OCI-LY3 (cell line): ENCODE results near the gene DEFB126.

Experiments used
- H2AFZ ChIP-seq: fragments of 200-600, 300-600 bp; shearing (Covaris generic); 2 replicates; pipeline ENCODE4 v1.6.0; 2014; ENCODE audit warnings: antibody characterized with exemption, low read depth, low read length
- H3K27ac ChIP-seq: fragments of 200-600, 300-600 bp; sonication (generic); 2 replicates; pipeline ENCODE4 v1.5.1; 2014; ENCODE audit warnings: mild to moderate bottlenecking, low read length, moderate library complexity, mixed read lengths
- H3K27me3 ChIP-seq: fragments of 200-600, 300-600 bp; sonication (generic); 2 replicates; pipeline ENCODE4 v1.6.1; 2014; ENCODE audit warnings: low read depth, low read length, mixed read lengths
- H3K36me3 ChIP-seq: fragments of 200-600, 300-600 bp; sonication (generic); replicated peaks from 2 replicates; pipeline ENCODE3; 2014; ENCODE audit warnings: low read depth, low read length, mixed read lengths
- H3K4me1 ChIP-seq: fragments of 300-600, 200-600 bp; sonication (generic); 2 replicates; pipeline ENCODE4 v1.6.1; 2014; ENCODE audit warnings: low read length, mixed read lengths
- H3K4me2 ChIP-seq: fragments of 200-600, 300-600 bp; sonication (generic); 2 replicates; pipeline ENCODE4 v1.6.1; 2014; ENCODE audit warnings: low read length, mixed read lengths
- H3K4me3 ChIP-seq: fragments of 300-600, 200-600 bp; sonication (generic); 2 replicates; pipeline ENCODE4 v1.5.1; 2014; ENCODE audit warnings: antibody characterized with exemption, mild to moderate bottlenecking, low read length, moderate library complexity
- H3K79me2 ChIP-seq: fragments of 300-600, 200-600 bp; shearing (Covaris generic); 2 replicates; pipeline ENCODE4 v1.6.1; 2014; ENCODE audit warnings: mild to moderate bottlenecking, low read length, mixed read lengths
- H3K9ac ChIP-seq: fragments of 300-600, 200-600 bp; shearing (Covaris generic); 2 replicates; pipeline ENCODE4 v1.6.0; 2014; ENCODE audit warnings: mild to moderate bottlenecking, low read length, moderate library complexity
- H3K9me3 ChIP-seq: fragments of 200-600, 300-600 bp; shearing (Covaris generic); 2 replicates; pipeline ENCODE4 v1.6.1; 2014; ENCODE audit warnings: low read length, mixed read lengths; ENCODE audit not compliant: insufficient read depth
- H4K20me1 ChIP-seq: fragments of 200-600, 300-600 bp; sonication (generic); 2 replicates; pipeline ENCODE4 v1.6.1; 2016; ENCODE audit warnings: low read length, mixed read lengths; ENCODE audit not compliant: insufficient read depth
- CTCF ChIP-seq: fragments of 200-600, 300-600 bp; sonication (generic); IDR thresholded peaks from 2 replicates; pipeline ENCODE4 v1.5.1; 2014; ENCODE audit warnings: antibody characterized with exemption, low read length, low read depth
- EZH2phosphoT487 ChIP-seq: fragments of 200-600 bp; shearing (Covaris generic); IDR thresholded peaks from 2 replicates; pipeline ENCODE4 v1.6.1; 2018; ENCODE audit warnings: antibody characterized with exemption, mixed run types, low read depth

DEFB126 gene

GRCh38 chr20:137668-138490, 4.5 kb upstream of the DEFB126 start:
- Histone ChIP-seq H4K20me1 (no peaks in the 10 kb centered on the region), H3K4me1 (peaks cover 5% of the 10 kb centered on the region; the same call in 1 of the 2 replicates), H3K27me3 (peaks cover 30% of the 10 kb centered on the region), H3K4me3 (peak overlapping the region; percentile 68), H3K36me3 (no peaks in the 10 kb centered on the region), H3K79me2 (no peaks in the 10 kb centered on the region), H3K27ac (no peak overlapping the region), H3K9ac (no peak overlapping the region), H3K4me2 (peak overlapping the region; percentile 57), H3K9me3 (no peaks in the 10 kb centered on the region; the same call in 1 of the 2 replicates), H2AFZ (peak overlapping the region; percentile 93)
- TF ChIP-seq CTCF (peak; percentile 70), EZH2phosphoT487 (no peak)

GRCh38 chr20:145877-146276, 3.5 kb downstream of the DEFB126 start:
- H3K9me3 ChIP-seq = no peaks in the 10 kb centered on the region
- H3K27me3 ChIP-seq = peaks cover 63% of the 10 kb centered on the region
- no peak overlapping the region for H3K4me2 ChIP-seq
- H3K36me3 ChIP-seq = no peaks in the 10 kb centered on the region
- H3K27ac ChIP-seq = no peak overlapping the region
- H3K79me2 ChIP-seq = no peaks in the 10 kb centered on the region
- H3K4me3 ChIP-seq = no peak overlapping the region
- H3K4me1 ChIP-seq = no peaks in the 10 kb centered on the region
- H3K9ac ChIP-seq = no peak overlapping the region
- no peak overlapping the region for H2AFZ ChIP-seq
- no peaks in the 10 kb centered on the region for H4K20me1 ChIP-seq
- TF ChIP-seq CTCF = no peak
- TF ChIP-seq EZH2phosphoT487 = no peak

- Histone ChIP-seq H3K27me3 (peaks cover 40% of the 10 kb centered on the region), H3K9me3 (no peaks in the 10 kb centered on the region), H3K79me2 (no peaks in the 10 kb centered on the region), H4K20me1 (no peaks in the 10 kb centered on the region), H3K4me2 (no peak overlapping the region), H2AFZ (no peak overlapping the region), H3K36me3 (no peaks in the 10 kb centered on the region), H3K4me1 (no peaks in the 10 kb centered on the region), H3K27ac (no peak overlapping the region), H3K9ac (no peak overlapping the region), H3K4me3 (no peak overlapping the region)
- TF ChIP-seq EZH2phosphoT487 = no peak
- TF ChIP-seq CTCF = no peak
Measured at GRCh38 chr20:152131-152530, 9.7 kb downstream of the DEFB126 start.

GRCh38 chr20:157154-157553, 14.8 kb downstream of the DEFB126 start, which contains the start of gene DEFB127:
DEFB127 (plus strand) TSS chr20:157454; CDS start chr20:157545, 91 bp downstream.
- no peaks in the 10 kb centered on the region for H3K79me2 ChIP-seq
- no peak within 1 kb of the TSS for H2AFZ ChIP-seq
- H3K36me3 ChIP-seq = no peaks in the 10 kb centered on the region
- H3K27me3 ChIP-seq = peaks cover 46% of the 10 kb centered on the region
- no peak for TF ChIP-seq CTCF
- TF ChIP-seq EZH2phosphoT487 = no peak
- H3K4me1 ChIP-seq = no peaks in the 10 kb centered on the region
- no peaks in the 10 kb centered on the region for H4K20me1 ChIP-seq
- no peak within 1 kb of the TSS for H3K9ac ChIP-seq
- H3K4me3 ChIP-seq = no peak within 1 kb of the TSS
- no peak within 1 kb of the TSS for H3K27ac ChIP-seq
- H3K9me3 ChIP-seq = no peaks in the 10 kb centered on the region
- no peak within 1 kb of the TSS for H3K4me2 ChIP-seq
